Stomach (tissue), 9 donors: ENCODE measurements around the gene CACNG4. TPM values are rescaled to one million over a fixed set of nuclear protein-coding genes. Genes with fewer than 3 reads are reported as not detected.

ENCODE experiments used
- DNase-seq, 2 donors: peaks; one replicate each; pipeline versions ENCODE4 v3.0.0 to v3.0.0-alpha.2; 2013 to 2019
- H3K27ac ChIP-seq, 5 donors: fragments of 200-600 bp in 4 of 5; sonication (generic) in 4 of 5; one replicate each; pipeline ENCODE4 v1.5.1; 2013 to 2019; ENCODE audit warnings: mild to moderate bottlenecking in 1 of 5, moderate library complexity in 1 of 5
- H3K27me3 ChIP-seq, 3 donors: fragments of 200-600 bp; sonication (generic); one replicate each; pipeline ENCODE4 v1.5.1; 2017 to 2019; ENCODE audit warnings: mixed run types in 1 of 3
- H3K36me3 ChIP-seq, 4 donors: fragments of 200-600 bp; sonication (generic); 1 replicate in 3 of 4; 2 replicates in 1 of 4; pipeline ENCODE4 v1.5.1; 2016 to 2019
- H3K4me1 ChIP-seq, 4 donors: fragments of 200-600 bp; sonication (generic); one replicate each; pipeline ENCODE4 v1.5.1; 2016 to 2019
- H3K4me3 ChIP-seq, 4 donors: fragments of 200-600 bp; sonication (generic) in 3 of 4; one replicate each; pipeline ENCODE4 v1.5.1; 2016 to 2019; ENCODE audit warnings: mild to moderate bottlenecking in 1 of 4
- H3K9me3 ChIP-seq, 4 donors: fragments of 200-600 bp; sonication (generic); one replicate each; pipeline ENCODE4 v1.5.1; 2016 to 2019
- EP300 ChIP-seq: sonication (generic); formaldehyde crosslinking; IDR thresholded peaks from one replicate; pipeline ENCODE4 v1.6.1; 2017; ENCODE audit warnings: antibody characterized with exemption
- POLR2A ChIP-seq, 4 donors: fragments of 450-650 bp; IDR thresholded peaks; one replicate each; pipeline ENCODE4 v1.6.1; 2016; ENCODE audit warnings: antibody characterized with exemption in 4 of 4, control low read depth in 2 of 4, mild to moderate bottlenecking in 1 of 4, moderate library complexity in 1 of 4
- POLR2AphosphoS5 ChIP-seq, 3 donors: sonication (generic); formaldehyde crosslinking; IDR thresholded peaks; one replicate each; pipeline ENCODE4 v1.6.1; 2016; ENCODE audit warnings: antibody characterized with exemption in 3 of 3
- WGBS, 5 donors: extraction: QIAGEN DNeasy Blood & Tissue Kit in 3 of 5; methylation state at CpG; one replicate each; pipeline versions ENCODE4 v1.1.5 to v1.1.7; 2013 to 2018; 5-methylcytosine and 5-hydroxymethylcytosine counted together
- intact Hi-C: fragments of 100-400 bp; cut with DNase I; formaldehyde crosslinking; loops from one replicate; pipeline ENCODE4 v1.15.1; 2023; ENCODE audit warnings: low total_unique reads
- polyA plus RNA-seq, 3 donors: library from polyadenylated mRNA; stranded (reverse); fragments of 200-250 nt; gene quantifications; one replicate each; pipeline ENCODE4 v1.2.3, GENCODE V29; 2013
- total RNA-seq, 5 donors: library from RNA; depleted of rRNA; stranded (reverse); fragments of >200 nt; gene quantifications; one replicate each; pipeline versions ENCODE4 v1.1.0 to v1.2.3, GENCODE V29; 2014 to 2016
- TF ChIP-seq, protein P1 (sequence below), 7 experiments: fragments of 450-650 bp in 4 of 7; fragments of 200-600 bp in 3 of 7; sonication (generic) in 3 of 7; IDR thresholded peaks; one replicate each; pipeline ENCODE4 v1.5.1; 2016 to 2019; ENCODE audit warnings: antibody characterized with exemption in 7 of 7, control low read depth in 2 of 7, mild to moderate bottlenecking in 1 of 7
- donor health status: healthy with polysubstance abuse.
- donor health status: Bipolar disorder and iron deficiency.
- donor health status: healthy.

Gene CACNG4
- total and polyA plus RNA-seq, 8 donors, result 0.15 to 8.8 (median 0.96) TPM; not detected in 2

GRCh38 chr17:67044016-67044772 lies 79.7 kb downstream of the CACNG4 start, which contains the start of gene CACNG1:
TSS of gene CACNG1 (plus strand) at chr17:67044554. CDS start at chr17:67044661, 107 bp downstream.
- Histone ChIP-seq H3K36me3 (no peaks in the 10 kb centered on the region), H3K9me3 (peaks cover 0 to 19% (median 17%) of the 10 kb centered on the region in 4 donors), H3K4me3 (no peak within 1 kb of the TSS), H3K4me1 (no peaks in the 10 kb centered on the region), H3K27ac (no peak within 1 kb of the TSS), H3K27me3 (no peaks in the 10 kb centered on the region)
- TF ChIP-seq EP300 (no peak), POLR2A (IDR thresholded peaks at IDR 0.05) (no peak), POLR2AphosphoS5 (IDR thresholded peaks at IDR 0.05) (no peak)
- TF ChIP-seq, protein P1, sequence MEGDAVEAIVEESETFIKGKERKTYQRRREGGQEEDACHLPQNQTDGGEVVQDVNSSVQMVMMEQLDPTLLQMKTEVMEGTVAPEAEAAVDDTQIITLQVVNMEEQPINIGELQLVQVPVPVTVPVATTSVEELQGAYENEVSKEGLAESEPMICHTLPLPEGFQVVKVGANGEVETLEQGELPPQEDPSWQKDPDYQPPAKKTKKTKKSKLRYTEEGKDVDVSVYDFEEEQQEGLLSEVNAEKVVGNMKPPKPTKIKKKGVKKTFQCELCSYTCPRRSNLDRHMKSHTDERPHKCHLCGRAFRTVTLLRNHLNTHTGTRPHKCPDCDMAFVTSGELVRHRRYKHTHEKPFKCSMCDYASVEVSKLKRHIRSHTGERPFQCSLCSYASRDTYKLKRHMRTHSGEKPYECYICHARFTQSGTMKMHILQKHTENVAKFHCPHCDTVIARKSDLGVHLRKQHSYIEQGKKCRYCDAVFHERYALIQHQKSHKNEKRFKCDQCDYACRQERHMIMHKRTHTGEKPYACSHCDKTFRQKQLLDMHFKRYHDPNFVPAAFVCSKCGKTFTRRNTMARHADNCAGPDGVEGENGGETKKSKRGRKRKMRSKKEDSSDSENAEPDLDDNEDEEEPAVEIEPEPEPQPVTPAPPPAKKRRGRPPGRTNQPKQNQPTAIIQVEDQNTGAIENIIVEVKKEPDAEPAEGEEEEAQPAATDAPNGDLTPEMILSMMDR (IDR thresholded peaks at IDR 0.05), result no peak
- intact Hi-C loops, result no loop called here
- 90 to 94% (median 91%) methylated on average over 16 to 32 of the region's 32 CpGs for WGBS, 5 donors
- DNase-seq, result no peak

- Histone ChIP-seq H3K4me1 (no peaks in the 10 kb centered on the region), H3K36me3 (no peaks in the 10 kb centered on the region), H3K4me3 (no peak overlapping the region), H3K27ac (no peak overlapping the region), H3K9me3 (peaks cover 0 to 27% (median 25%) of the 10 kb centered on the region in 4 donors), H3K27me3 (no peaks in the 10 kb centered on the region)
- TF ChIP-seq POLR2AphosphoS5 (IDR thresholded peaks at IDR 0.05), result no peak
- TF ChIP-seq, protein P1 (IDR thresholded peaks at IDR 0.05), result no peak
- no peak for TF ChIP-seq EP300
- no peak for TF ChIP-seq POLR2A (IDR thresholded peaks at IDR 0.05)
- intact Hi-C loops, result no loop called here
- 76 to 95% (median 89%) methylated on average over 5 of the region's 5 CpGs for WGBS, 5 donors
- no peak for DNase-seq
Measured at GRCh38 chr17:67044940-67045339, 80.4 kb downstream of the CACNG4 start.

GRCh38 chr17:67046398-67046797 lies 81.9 kb downstream of the CACNG4 start:
- no peak overlapping the region for H3K27ac ChIP-seq
- no peaks in the 10 kb centered on the region for H3K4me1 ChIP-seq
- no peak overlapping the region for H3K4me3 ChIP-seq
- H3K9me3 ChIP-seq, result peaks cover 0 to 29% (median 27%) of the 10 kb centered on the region in 4 donors
- no peaks in the 10 kb centered on the region for H3K27me3 ChIP-seq
- DNase-seq, result no peak
- intact Hi-C loops, result no loop called here
- 45 to 70% (median 61%) methylated on average over 3 to 4 of the region's 4 CpGs for WGBS, 5 donors
- TF ChIP-seq EP300 (no peak), POLR2AphosphoS5 (IDR thresholded peaks at IDR 0.05) (no peak), POLR2A (IDR thresholded peaks at IDR 0.05) (no peak)
- no peaks in the 10 kb centered on the region for H3K36me3 ChIP-seq

- WGBS, 5 donors, result 77 to 84% (median 78%) methylated on average over 1 of the region's 1 CpG
- Histone ChIP-seq H3K27ac (no peak overlapping the region), H3K4me3 (no peak overlapping the region), H3K36me3 (no peaks in the 10 kb centered on the region), H3K9me3 (peaks cover 0 to 29% (median 27%) of the 10 kb centered on the region in 4 donors), H3K4me1 (no peaks in the 10 kb centered on the region), H3K27me3 (no peaks in the 10 kb centered on the region)
- DNase-seq, result no peak
- no peak for TF ChIP-seq EP300
- TF ChIP-seq POLR2AphosphoS5 (IDR thresholded peaks at IDR 0.05), result no peak
- intact Hi-C loops, result no loop called here
Measured at GRCh38 chr17:67047382-67047781, 82.9 kb downstream of the CACNG4 start.

DNA sequence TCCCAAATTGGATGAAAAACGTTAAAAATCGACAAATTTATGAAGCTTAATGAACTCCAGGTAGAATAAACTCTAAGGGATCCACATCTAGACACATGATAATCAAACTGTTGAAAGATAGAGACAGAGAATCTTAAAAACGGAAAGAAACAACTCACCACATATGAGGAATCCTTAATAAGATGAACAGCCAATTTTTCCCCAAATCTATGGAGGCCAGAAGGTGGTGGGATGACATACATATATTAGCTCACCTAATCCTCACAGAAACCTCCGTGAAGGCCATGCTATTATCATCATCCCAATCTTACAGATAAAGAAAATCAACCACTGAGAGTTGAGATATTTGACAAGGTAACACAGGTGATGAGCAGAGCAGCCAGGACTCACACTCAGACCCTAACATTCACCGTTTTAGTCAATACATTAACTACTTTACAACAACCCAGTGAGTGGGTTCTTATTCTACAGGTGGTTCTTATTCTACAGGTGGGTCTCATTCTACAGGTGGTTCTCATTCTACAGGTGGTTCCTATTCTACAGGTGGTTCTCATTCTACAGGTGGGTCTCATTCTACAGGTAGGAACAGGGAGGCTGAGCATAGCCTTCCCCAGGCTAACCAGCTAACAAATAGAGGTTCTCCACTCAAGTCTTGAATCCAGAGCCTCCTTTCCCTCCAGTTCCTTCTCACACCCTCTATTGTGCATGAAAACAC lies 84.7 kb downstream of the CACNG4 start:
- WGBS, 5 donors, result 79 to 85% (median 83%) methylated on average over 5 of the region's 5 CpGs
- no peak overlapping the region for H3K27ac ChIP-seq

More for the DNA sequence above, 84.7 kb downstream of the CACNG4 start:
- H3K4me1 ChIP-seq, result no peaks in the 10 kb centered on the region
- intact Hi-C loops, result no loop called here
- peaks cover 0 to 29% (median 27%) of the 10 kb centered on the region in 4 donors for H3K9me3 ChIP-seq
- no peak overlapping the region for H3K4me3 ChIP-seq
- TF ChIP-seq POLR2A (IDR thresholded peaks at IDR 0.05) (no peak), POLR2AphosphoS5 (IDR thresholded peaks at IDR 0.05) (no peak), EP300 (no peak)
- TF ChIP-seq, protein P1 (IDR thresholded peaks at IDR 0.05), result no peak
- H3K27me3 ChIP-seq, result no peaks in the 10 kb centered on the region
- DNase-seq, result no peak
- H3K36me3 ChIP-seq, result no peaks in the 10 kb centered on the region
